ENCODE results near the gene LEMD1.

DNA sequence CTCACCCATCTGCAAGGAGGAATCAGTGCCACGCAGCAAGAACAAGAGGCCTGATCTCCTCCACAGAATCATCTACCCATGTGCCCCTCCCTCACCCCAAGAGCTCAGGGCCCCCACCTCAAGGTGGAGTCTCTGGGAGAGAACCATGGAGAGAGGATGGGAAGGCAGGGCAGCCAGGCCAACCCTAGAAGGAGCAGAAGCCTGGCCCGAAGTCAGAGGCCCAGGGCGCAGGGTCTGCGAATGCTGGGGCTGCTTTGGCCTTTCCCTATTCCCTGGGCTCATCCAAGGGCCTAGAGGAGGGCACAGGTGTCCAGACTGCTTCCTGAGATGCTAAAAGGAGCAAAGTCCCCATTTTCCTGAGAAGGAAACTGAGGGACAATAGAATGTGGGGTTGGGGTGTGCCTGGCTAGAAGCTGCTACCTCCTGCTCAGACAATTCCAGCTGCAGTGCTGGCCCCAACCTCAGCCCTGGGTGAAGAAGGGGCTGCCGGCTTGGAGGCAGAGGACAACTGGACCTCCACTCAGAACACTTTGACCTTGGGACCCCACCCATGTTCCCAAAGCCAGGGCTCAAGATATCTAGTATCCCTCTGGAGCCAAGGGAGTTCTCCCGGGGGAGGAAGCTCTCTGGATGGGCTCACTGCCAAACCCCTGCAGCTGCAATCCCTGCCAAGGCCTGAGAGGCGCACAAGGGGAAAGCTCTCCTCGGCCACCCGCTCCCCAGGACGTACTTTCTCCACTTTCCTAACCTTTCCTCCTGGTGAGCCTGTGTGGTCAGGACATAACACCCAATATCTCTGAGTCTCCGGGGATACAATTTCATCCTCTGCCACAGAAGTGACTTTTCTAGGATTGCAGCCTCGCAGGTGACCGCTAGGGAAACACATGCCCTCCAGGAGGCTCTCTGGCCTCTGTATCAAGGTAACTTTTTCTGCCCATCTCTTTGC, 16.6 kb upstream of the LEMD1 start:
- TF ChIP-seq, protein P1, sequence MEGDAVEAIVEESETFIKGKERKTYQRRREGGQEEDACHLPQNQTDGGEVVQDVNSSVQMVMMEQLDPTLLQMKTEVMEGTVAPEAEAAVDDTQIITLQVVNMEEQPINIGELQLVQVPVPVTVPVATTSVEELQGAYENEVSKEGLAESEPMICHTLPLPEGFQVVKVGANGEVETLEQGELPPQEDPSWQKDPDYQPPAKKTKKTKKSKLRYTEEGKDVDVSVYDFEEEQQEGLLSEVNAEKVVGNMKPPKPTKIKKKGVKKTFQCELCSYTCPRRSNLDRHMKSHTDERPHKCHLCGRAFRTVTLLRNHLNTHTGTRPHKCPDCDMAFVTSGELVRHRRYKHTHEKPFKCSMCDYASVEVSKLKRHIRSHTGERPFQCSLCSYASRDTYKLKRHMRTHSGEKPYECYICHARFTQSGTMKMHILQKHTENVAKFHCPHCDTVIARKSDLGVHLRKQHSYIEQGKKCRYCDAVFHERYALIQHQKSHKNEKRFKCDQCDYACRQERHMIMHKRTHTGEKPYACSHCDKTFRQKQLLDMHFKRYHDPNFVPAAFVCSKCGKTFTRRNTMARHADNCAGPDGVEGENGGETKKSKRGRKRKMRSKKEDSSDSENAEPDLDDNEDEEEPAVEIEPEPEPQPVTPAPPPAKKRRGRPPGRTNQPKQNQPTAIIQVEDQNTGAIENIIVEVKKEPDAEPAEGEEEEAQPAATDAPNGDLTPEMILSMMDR (IDR thresholded peaks at IDR 0.05 in 8 of 11, conservative IDR thresholded peaks at IDR 0.05 in 3 of 11), result peak in 10 of 11 experiments; percentile 19 to 77 (median 58)
- no peak for TF ChIP-seq POLR2A (IDR thresholded peaks at IDR 0.05)

Measured in spleen (tissue), 7 donors.